WTC11 (cell line): ENCODE results near the gene U2AF1L4. TPM values are rescaled to one million over a fixed set of nuclear protein-coding genes. Genes with fewer than 3 reads are reported as not detected.
"Not testable (repeated sequence)": the region's sequence is repeated elsewhere in the genome, so short reads cannot be mapped to it uniquely, and the experiment has no call there.

Experiments used
- ATAC-seq: fragments of 200-7000 bp; cut with Tn5 transposase; 2 replicates; pipeline ENCODE4 v1.10.0; 2021; ENCODE audit warnings: mild to moderate bottlenecking, moderate library complexity
- CTCF ChIA-PET: fragments of 300-600 bp; sonication (Branson Sonifier 250); formaldehyde crosslinking; loops from one replicate; lab custom pipeline; 2021; ENCODE audit warnings: antibody characterized with exemption; lab: Charles Lee
- POLR2A ChIA-PET: fragments of 350-600 bp; sonication (Branson Sonifier 250); formaldehyde crosslinking; loops from one replicate; lab custom pipeline; 2021; ENCODE audit warnings: antibody characterized with exemption; lab: Charles Lee
- DNase-seq: peaks from one replicate; pipeline ENCODE4 v3.0.0; 2021; ENCODE audit warnings: low spot score
- H3K27ac Mint-ChIP-seq: 2 replicates; pipeline ENCODE4 v1.8.0; 2021; ENCODE audit warnings: mixed read lengths
- H3K27me3 Mint-ChIP-seq: 2 replicates; pipeline ENCODE4 v1.8.0; 2021; ENCODE audit warnings: low read depth, mild to moderate bottlenecking, moderate library complexity, mixed read lengths
- H3K36me3 Mint-ChIP-seq: 2 replicates; pipeline ENCODE4 v1.8.0; 2021; ENCODE audit warnings: mixed read lengths
- H3K4me1 Mint-ChIP-seq: 2 replicates; pipeline ENCODE4 v1.8.0; 2022; ENCODE audit warnings: mixed read lengths
- H3K4me3 Mint-ChIP-seq: 2 replicates; pipeline ENCODE4 v1.8.0; 2021; ENCODE audit warnings: mild to moderate bottlenecking, moderate library complexity, mixed read lengths
- H3K9me3 Mint-ChIP-seq: 2 replicates; pipeline ENCODE4 v1.8.0; 2021; ENCODE audit warnings: mixed read lengths
- ATF6 ChIP-seq: sonication (generic); formaldehyde crosslinking; IDR thresholded peaks from 2 replicates; pipeline ENCODE4 v1.8.1; 2023; ENCODE audit warnings: mild to moderate bottlenecking, missing genetic modification reagents
- CREM ChIP-seq: sonication (generic); formaldehyde crosslinking; IDR thresholded peaks from 2 replicates; pipeline ENCODE4 v1.8.1; 2022; ENCODE audit warnings: mild to moderate bottlenecking, missing genetic modification reagents, moderate library complexity
- E2F1 ChIP-seq: sonication (generic); formaldehyde crosslinking; IDR thresholded peaks from 2 replicates; pipeline ENCODE4 v1.8.0; 2022; ENCODE audit warnings: mild to moderate bottlenecking, missing genetic modification reagents
- EMX1 ChIP-seq: fragments of 250-450 bp; sonication (Bioruptor Pico); IDR thresholded peaks from 2 replicates; pipeline ENCODE4 v1.8.0; 2021; ENCODE audit warnings: mild to moderate bottlenecking
- ESRRA ChIP-seq: sonication (generic); formaldehyde crosslinking; IDR thresholded peaks from 2 replicates; pipeline ENCODE4 v1.8.1; 2022; ENCODE audit warnings: mild to moderate bottlenecking, missing genetic modification reagents, borderline replicate concordance
- FOXP1 ChIP-seq: sonication (generic); formaldehyde crosslinking; IDR thresholded peaks from 2 replicates; pipeline ENCODE4 v1.8.0; 2022; ENCODE audit warnings: missing genetic modification reagents, mild to moderate bottlenecking, moderate library complexity, borderline replicate concordance
- HMGXB4 ChIP-seq: sonication (generic); formaldehyde crosslinking; IDR thresholded peaks from 2 replicates; pipeline ENCODE4 v1.8.1; 2023; ENCODE audit warnings: mild to moderate bottlenecking, moderate library complexity, missing genetic modification reagents
- NFE2L1 ChIP-seq: sonication (generic); formaldehyde crosslinking; IDR thresholded peaks from 2 replicates; pipeline ENCODE4 v1.8.1; 2023; ENCODE audit warnings: missing genetic modification reagents
- SMAD3 ChIP-seq: sonication (generic); formaldehyde crosslinking; IDR thresholded peaks from 2 replicates; pipeline ENCODE4 v1.8.0; 2022; ENCODE audit warnings: missing genetic modification reagents, mild to moderate bottlenecking, borderline replicate concordance
- ZNF138 ChIP-seq: sonication (generic); formaldehyde crosslinking; conservative IDR thresholded peaks from 2 replicates; pipeline ENCODE4 v1.8.1; 2022; ENCODE audit warnings: mild to moderate bottlenecking, moderate library complexity, missing genetic modification reagents
- ZNF263 ChIP-seq: sonication (generic); formaldehyde crosslinking; IDR thresholded peaks from 2 replicates; pipeline ENCODE4 v1.8.1; 2022; ENCODE audit warnings: low read depth, mild to moderate bottlenecking, moderate library complexity, missing genetic modification reagents
- ZNF317 ChIP-seq: sonication (generic); formaldehyde crosslinking; IDR thresholded peaks from 2 replicates; pipeline ENCODE4 v1.8.1; 2023; ENCODE audit warnings: low read depth, mild to moderate bottlenecking, moderate library complexity, missing genetic modification reagents, borderline replicate concordance
- ZNF532 ChIP-seq: fragments of 250-450 bp; sonication (Bioruptor Pico); IDR thresholded peaks from 2 replicates; pipeline ENCODE4 v1.9.0; 2021; ENCODE audit warnings: mild to moderate bottlenecking, borderline replicate concordance
- total RNA-seq: library from RNA; stranded (reverse); gene quantifications from 3 replicates; pipeline ENCODE4 v1.2.3, GENCODE V29; 2021

Gene U2AF1L4
- total RNA-seq, 1 experiment from 2014 or later = 20.9 TPM

- CTCF ChIA-PET = no interaction called here
- Mint-ChIP-seq H3K27ac (no peak overlapping the region), H3K9me3 (no peaks in the 10 kb centered on the region), H3K27me3 (peaks cover 30% of the 10 kb centered on the region), H3K4me3 (no peak overlapping the region), H3K4me1 (peaks cover 36% of the 10 kb centered on the region), H3K36me3 (peaks cover 5% of the 10 kb centered on the region; the same call in 1 of the 2 replicates)
- POLR2A ChIA-PET = interaction anchor here (0.6 to 0.7 kb wide), 2 partner anchors 25 to 86 kb away, joined by 3 read pairs; partner anchors contain the start of gene LIN37
- no peak for TF ChIP-seq NFE2L1 (CRISPR knock-in tag)
- TF ChIP-seq ZNF263 (CRISPR knock-in tag) = no peak
- TF ChIP-seq E2F1 (CRISPR knock-in tag) = no peak
- TF ChIP-seq ATF6 (CRISPR knock-in tag) = no peak
- TF ChIP-seq EMX1 (CRISPR knock-in tag) = no peak
- no peak for TF ChIP-seq HMGXB4
- TF ChIP-seq FOXP1 = no peak
- no peak for TF ChIP-seq CREM (CRISPR knock-in tag)
- TF ChIP-seq ESRRA (CRISPR knock-in tag) = no peak
- no peak for TF ChIP-seq ZNF317 (CRISPR knock-in tag)
- TF ChIP-seq ZNF138 (CRISPR knock-in tag) = no peak
- TF ChIP-seq ZNF532 (CRISPR knock-in tag) = no peak
- TF ChIP-seq SMAD3 (CRISPR knock-in tag) = no peak
- no peak for ATAC-seq
- no peak for DNase-seq
Observed at GRCh38 chr19:35773020-35773806, 28.0 kb upstream of the U2AF1L4 start.

GRCh38 chr19:35772362-35772761 is 27.1 kb upstream of the U2AF1L4 start:
- POLR2A ChIA-PET, H3K9me3 Mint-ChIP-seq, CTCF ChIA-PET, DNase-seq, ATAC-seq, H3K4me3 Mint-ChIP-seq, H3K27ac Mint-ChIP-seq, H3K36me3 Mint-ChIP-seq: not testable (repeated sequence)
- peaks cover 25% of the 10 kb centered on the region for H3K27me3 Mint-ChIP-seq
- H3K4me1 Mint-ChIP-seq = peaks cover 35% of the 10 kb centered on the region
